HG03354 (cell line): ENCODE results near the gene WDR86.

Experiments
- ATAC-seq: cut with Tn5 transposase; IDR thresholded peaks from one replicate; pipeline ENCODE4 v1.9.1; 2021; ENCODE audit warnings: mild to moderate bottlenecking; ENCODE audit not compliant: unreplicated experiment, poor library complexity, severe bottlenecking

WDR86 gene

GRCh38 chr7:151338809-151339208 is 71.0 kb downstream of the WDR86 start:
- no peak for ATAC-seq

DNA sequence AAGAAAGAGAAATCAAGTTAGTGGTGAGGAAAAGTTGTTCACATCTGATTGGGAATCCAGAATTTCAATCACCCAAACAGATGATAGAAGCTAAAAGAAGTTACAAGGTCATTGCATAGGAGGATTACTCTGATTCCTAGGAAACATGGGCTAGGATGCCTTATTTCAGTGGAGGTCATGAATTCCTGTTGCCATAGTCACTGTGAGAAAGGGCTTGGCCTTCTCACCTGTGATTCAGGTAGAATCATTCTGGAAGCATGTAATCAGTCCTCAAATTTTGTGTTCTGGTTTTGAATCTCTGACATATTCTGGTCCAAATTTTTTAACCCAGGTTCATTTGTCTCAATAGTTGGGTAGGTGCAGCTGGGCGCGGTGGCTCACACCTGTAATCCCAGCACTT is 72.5 kb downstream of the WDR86 start:
- no peak for ATAC-seq

GRCh38 chr7:151336027-151336708 is 73.7 kb downstream of the WDR86 start:
- ATAC-seq = no peak

DNA sequence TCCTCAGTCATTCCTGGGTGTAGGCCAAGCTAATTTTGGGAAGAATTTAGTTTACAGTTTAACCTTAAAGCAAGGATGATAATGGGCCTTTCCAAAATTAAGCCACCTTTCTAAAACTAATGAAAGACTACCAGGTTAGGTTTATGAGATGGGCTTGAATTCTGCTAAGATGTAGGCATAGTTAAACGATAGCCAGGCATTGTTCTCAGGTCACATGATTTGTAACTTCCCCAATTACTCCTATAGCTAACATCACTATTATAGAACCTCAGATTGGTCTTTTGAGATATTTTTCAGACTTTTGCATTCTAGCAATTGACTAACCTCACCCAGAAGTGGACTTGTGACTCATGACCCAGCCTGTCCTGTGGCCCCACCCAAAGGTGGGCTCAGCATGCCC is 75.2 kb downstream of the WDR86 start:
- no peak for ATAC-seq
